Pons (tissue), 1 donor: ENCODE measurements around the gene C11orf54.
"Not testable (repeated sequence)": the region's sequence is repeated elsewhere in the genome, so short reads cannot be mapped to it uniquely, and the experiment has no call there.

Experiments
- DNase-seq: peaks from one replicate; pipeline ENCODE4 v3.0.0-alpha.2; 2016; ENCODE audit warnings: low spot score

C11orf54 gene

DNA sequence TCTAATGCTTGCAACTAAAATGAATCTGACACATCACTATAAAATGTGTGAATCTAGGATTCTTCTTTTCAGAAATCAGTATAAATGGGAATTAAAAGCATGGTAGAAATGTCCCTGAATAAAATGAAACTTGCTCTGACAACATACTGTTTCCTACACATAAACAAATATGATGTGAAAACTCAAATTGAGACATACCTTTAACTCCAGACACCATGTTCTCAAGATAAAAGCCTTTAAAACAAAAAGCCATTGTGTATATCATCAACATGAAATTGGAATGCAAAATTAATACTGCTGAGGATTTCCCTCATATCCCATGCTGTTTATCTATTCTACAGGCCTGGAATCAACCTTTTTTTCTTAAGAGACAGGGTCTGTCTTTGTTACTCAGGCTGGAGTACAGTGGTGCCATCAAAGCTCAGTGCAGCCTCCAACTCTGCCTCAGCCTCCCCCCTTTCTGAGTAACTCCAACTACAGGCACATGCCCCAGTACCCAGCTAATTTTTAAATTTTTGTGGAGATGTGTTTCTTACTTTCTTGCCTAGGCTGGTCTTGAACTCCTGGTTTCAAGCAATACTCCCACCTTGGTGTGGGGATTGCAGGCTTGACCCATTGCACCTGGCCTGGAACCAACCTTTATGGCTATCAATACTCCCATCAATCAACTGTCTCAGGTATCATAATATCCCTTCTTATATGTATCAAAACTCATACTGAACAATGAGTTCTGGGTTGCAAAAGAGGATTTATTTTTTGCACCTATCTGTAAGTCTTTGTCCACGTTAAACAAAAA is 6.8 kb upstream of the C11orf54 start:
- no peak for DNase-seq

DNA sequence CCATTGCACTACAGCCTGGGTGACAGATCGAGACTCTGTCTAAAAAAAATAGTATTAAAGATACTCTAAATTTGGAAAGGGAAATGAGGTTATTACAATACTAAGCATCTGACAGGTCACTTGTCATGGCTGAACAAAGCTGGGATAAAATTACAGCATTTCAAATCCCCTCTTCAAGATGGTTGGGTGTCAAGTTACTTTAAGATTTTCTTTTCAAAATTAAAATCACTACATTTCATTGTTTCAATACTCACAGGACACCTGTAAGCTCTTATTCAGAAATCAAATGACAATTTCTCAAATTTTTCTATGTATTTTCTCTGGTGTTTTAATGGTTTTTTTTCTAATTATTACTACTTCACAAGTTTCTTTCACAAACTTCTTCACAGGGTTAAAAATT is 5.8 kb upstream of the C11orf54 start:
- no peak for DNase-seq

DNA sequence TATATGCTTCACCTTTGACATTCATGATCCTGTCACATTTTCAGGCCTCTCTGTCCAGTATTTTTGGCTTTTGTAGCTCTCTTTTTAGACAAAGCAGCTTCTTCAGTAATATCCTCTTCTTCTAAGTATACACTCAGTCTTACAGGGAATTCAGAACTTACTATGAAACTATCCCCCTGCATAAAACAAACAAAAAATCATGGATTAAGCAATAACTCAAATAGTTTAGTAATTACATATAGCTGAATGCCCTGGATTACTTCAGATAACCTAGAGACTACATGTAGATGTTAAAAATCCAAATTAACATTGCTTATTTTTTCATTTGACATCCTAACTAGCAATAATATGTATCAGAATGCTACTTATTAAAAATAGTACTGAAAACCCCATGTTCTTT is 5.3 kb upstream of the C11orf54 start:
- DNase-seq = no peak

DNA sequence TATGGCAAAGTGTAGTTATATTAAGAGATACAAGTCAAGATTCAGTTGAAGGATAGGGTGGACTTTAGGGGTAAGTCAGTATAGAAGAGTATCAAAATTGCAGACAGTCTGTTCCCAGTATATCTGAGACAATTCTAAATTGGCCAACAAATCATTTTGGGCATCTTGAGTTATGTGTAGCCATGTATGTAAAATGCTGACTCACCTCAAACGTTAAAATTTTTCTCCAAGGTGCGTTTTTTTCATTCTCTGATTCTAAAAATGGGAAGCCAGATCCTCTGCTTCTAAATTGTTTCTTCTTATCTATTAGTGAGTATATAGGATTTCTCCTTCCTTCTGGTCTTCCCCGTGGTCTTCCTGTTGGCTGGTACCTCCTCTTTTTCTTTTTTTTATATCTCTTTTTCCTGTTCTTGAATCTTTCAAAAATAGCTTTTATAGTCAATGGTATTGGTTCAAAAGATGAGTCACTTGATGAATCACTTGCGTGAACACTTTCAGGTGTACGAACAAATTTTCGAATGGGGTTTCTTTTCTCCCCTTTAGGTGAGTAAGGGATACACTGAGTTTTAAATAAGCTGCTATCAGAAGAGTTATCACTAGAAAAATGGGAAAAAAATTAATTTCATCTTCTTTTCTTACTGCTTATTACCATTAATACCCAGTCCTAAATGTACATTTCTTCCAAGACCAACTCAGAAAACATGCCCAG is 3.4 kb upstream of the C11orf54 start:
- no peak for DNase-seq

DNA sequence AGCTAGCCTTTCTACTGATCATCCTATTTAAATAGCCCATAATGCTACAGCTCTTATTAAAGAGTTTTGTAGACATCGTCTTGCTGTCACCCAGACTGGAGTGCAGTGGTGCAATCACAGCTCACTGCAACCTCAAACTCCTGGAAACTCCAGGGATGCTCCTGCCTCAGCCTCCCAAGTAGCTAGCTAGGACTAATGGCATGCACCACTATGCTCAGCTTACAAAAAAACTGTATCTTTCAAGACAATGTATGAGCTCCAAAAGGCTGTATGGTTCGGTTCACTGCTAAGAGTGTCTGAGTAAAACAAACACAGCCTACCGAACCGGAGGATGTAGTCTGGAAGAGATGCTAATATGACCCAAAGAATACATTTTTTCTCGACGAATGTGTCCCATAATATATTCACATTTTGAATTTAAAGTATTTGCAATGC is 2.8 kb upstream of the C11orf54 start:
- DNase-seq = no peak

DNA sequence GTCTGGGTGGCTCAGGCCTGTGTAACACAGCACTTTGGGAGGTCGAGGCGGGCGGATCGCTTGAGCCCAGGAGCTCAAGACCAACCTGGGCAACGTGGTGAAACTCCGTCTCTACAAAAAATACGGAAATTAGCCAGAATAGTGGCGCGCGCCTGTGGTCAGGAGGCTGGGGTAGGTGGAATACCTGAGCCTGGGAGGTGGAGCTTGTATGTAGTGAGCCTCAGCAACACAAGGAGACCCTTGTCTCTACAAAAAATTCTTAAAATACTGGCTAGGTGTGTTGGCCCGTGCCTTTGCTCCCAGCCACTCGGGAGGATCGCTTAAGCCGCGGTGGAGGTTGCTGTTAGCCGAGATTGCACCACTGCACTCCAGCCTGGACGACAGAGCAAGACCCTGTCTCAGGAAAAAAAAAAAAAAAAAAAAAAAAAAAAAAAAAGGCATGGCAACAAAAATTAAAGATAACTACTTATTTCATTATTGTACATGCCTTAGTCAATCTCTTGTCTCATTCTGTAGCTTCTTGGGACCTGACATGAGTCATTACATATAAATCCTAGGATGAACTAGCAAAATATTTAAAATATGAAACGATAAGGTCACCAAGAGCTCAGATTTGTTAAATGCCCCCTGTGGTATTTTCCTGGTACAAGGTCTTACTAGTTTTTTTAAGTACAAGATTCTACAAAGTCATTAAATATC is 1.3 kb upstream of the C11orf54 start:
- DNase-seq = no peak

DNA sequence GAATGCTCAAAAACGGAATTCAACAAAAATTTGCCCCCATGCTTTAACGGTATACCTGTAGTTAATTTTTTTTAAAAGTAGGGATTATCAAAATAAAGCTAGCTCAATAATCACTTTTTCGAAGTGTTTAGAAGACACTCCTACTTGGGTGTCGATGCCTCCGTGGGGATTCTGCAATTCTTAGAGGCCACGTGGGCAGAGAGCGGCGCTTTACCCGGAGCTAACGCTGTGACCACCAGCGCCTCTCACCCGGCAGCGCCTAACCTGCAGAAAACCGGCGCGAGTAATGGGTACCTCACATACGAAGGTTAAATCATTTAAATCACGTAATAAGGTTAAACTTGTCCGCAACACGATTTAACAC is 760 bp upstream of the C11orf54 start:
- no peak for DNase-seq

DNA sequence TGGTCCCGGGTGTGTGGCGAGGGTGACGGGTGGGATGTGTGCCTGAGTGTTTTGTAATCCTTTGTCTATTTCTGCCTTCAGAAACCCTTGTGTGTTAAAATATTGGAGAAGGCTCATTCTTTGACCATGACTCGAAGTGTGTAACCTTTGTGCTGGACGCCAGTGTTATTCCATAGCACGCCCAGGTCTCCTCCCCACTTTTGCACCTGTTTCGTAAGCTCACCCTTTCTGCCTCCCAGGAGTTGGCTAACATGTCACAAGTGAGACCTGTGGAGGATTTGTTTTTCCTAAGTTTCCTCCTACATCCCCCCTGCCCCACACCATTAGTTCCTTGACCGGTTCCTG is 382 bp downstream of the C11orf54 start:
- no peak for DNase-seq

DNA sequence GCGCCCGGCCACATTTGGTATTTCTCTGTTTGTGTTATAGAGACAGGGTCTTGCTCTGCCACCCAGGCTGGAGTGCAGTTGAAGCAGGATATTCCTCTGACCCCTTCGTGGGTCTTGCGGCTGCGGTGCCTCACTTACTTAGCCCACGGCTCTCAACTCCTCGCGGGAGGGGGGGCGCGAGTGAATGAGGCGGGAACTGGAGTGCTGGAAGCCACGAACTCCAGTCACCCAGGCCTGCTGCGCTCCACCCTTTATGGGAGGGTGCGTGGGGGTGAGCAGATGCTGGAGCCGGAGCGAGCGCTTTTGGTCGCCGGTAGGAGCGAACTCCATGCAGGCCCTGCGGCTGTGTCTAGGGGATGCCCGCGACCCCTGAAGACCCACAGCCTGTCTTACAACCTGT is 1.8 kb downstream of the C11orf54 start:
- DNase-seq = no peak

DNA sequence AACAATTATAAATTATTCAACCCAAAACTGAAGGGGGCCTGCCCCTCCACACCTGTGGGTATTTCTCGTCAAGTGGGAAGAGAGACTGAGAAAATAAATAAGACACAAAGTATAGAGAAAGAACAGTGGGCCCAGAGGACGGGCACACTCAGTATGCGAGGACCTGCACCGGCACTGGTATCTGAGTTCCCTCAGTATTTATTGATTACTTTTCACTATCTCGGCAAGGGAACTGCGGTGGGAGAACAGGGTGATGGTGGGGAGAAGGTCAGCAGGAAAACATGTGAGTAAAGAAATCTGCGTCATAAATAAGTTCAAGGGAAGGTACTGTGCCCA is 3.2 kb downstream of the C11orf54 start:
- no peak for DNase-seq

DNA sequence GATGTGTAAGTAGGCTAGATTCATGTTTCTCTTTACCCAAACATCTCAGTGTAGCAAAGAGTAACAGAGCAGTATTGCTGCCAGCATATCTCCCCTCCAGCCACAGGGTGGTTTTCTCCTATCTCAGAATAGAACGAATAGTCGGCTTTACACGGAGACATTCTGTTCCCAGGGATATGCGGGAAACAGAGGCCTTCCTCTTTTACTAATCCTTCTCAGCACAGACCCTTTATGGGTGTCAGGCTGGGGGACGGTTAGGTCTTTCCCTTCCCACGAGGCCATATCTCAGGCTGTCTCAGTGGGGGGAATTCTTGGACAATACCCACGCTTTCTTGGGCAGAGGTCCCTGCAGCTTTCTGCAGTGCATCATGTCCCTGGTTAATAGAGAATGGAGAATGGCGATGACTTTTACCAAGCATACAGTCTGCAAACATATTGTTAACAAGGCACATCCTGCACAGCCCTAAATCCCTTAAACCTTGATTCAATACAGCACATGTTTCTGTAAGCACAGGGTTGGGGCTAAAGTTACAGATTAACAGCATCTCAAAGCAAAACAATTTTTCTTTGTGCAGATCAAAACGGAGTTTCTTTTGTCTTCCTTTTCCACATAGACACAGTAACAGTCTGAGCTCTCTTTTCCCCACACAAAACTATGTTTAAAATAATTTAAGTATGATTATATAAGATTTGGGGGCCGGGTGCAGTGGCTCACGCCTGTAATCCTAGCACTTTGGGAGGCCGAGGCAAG is 3.7 kb downstream of the C11orf54 start:
- DNase-seq = peak; percentile 25

DNA sequence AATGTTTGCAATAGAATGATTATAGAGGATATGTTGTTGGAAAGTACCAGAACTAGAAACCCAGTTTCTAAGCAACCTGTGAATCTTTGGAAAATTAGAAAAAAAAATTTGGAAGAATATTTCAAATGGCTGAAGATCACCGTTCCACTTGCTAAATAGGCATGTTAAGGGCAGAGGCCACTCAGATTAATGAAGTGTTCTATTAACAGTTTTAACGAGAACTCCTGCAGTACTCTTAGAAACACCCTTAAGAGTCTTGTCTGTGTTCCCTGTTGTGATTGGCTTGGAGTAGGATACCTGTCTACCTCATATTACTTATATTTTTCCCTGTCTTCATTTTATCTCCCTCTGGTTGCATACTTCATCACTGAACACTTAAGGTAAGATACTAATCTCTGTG is 4.6 kb downstream of the C11orf54 start:
- no peak for DNase-seq

DNA sequence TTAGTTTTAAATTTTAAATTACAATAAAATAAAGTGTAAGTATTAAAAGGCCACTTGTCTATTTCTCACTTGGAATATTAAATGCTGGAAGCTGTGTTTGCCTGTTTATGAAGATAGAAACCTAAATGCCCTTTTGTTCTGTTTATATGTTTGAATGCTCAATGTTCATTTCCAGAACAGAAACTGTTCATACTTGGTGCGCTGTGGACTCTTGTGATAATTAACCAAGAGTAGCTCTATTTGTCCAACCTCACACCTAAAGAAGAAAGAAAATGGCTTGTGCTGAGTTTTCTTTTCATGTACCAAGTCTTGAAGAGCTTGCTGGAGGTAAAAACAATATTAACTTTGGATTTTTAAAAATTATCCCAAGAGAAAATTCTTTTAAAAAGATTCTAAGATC is 5.7 kb downstream of the C11orf54 start:
- no peak for DNase-seq

DNA sequence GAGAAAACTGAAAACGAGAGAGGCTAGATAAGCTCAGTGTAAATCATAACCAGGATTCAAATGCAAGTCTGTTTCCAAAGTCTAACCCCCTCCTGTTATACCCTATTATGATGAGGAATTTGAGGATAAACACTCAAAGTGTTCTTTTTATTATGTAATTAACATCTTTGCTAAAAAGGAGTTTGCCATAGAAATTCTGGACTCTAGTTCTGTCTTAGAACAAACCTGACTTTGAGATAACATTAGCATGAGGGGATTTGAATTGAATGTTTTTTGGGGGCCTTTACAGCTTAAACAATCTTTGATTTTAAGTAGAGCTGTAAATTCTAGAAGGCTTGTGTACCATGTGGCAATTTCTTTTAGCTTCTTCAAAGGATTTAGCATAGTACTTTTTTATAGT is 9.5 kb downstream of the C11orf54 start:
- no peak for DNase-seq

DNA sequence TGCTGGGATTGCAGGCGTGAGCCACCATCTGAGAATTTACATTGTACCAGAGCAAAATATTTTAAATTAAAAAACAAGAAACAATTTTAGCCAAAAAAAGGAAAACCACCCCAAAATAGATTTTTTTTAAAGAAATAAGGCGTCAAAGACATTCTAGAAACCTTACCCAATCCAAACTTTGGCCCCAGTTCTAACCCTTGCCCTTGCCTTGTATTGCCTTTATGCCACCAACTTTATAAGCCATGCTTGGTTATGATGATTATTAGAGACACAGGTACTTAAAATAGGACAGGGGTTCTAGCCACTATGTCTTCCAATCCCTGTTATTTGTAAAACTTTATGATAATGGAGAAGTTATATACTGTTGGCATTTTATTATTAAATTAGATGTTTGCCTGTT is 11.8 kb downstream of the C11orf54 start:
- no peak for DNase-seq

DNA sequence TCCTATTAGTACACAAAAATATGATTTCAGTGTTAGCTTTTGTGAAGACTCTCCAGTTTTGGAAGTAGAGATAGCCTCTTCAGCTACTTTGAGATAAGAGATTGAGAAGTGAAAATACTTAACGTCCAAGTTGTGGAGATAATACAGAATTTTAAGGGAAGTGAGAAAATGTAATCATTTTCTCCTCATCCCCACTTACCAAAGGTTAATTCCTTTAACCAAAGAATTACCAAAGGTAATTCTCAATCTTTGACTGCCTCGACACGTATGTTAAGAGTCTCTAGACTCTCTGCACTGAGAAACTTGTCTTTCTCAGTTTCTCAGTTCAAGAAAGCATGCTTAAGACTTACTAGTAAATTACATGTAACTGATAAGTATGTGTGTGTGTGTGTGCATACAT is 15.3 kb downstream of the C11orf54 start:
- DNase-seq = no peak

DNA sequence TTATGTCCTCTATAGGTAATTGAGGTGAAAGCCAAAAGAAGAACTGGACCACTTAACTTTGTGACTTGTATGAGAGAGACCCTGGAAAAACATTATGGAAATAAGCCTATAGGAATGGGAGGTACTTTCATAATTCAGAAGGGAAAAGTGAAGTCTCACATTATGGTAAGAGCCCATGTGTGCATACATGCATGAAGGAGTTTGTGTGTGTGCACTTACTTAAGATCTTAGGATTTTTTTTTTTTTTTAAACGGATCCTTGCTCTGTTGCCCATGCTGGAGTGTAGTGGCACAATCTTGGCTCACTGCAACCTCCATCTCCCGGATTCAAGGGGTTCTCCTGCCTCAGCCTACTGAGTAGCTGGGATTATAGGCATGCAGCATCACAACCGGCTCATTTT is 15.8 kb downstream of the C11orf54 start:
- DNase-seq = no peak

DNA sequence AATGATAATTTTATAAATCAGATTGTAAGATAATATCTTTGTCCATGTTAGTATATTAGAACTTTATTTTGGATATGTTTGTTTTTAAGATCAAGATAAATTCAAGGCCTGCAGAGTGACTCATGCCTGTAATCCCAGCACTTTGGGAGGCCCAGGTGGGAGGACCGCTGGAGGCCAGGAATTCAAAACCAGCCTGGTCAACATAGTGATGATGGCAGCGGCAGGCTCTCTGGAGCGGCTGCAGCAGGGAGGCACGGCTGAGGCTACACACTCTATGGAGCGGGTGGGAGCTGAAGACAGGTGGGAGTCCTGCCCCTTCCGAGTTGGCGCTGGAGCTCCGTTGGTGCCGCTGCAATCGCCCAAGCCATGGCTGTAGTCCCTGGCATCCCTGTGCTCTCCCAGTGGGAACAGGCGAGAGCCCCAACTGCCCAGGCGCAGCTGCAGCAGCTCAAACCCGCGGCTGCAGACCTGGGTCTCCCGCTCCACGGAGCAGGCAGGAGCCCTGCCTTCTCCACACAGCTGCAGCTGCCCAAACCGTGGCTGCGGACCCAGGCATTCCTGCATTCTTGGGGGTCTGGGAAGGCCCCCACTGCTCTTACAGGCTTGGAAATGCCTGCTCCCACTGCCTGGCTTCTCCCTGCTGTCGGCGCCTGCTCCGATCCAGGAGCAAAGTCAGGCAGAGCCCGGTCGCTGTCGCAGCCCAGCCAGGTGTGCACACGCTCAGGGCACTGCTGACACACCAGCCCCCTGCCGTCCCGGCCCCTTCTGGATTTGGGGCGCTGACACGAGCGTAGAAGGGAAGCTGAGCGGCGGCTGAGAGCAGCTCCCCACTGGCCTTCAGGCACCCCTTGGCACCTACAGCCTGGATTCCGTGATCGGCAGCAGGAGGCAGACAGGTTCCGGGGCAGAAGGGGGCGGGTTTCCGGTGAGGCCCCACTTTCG is 16.7 kb downstream of the C11orf54 start:
- DNase-seq = no peak

DNA sequence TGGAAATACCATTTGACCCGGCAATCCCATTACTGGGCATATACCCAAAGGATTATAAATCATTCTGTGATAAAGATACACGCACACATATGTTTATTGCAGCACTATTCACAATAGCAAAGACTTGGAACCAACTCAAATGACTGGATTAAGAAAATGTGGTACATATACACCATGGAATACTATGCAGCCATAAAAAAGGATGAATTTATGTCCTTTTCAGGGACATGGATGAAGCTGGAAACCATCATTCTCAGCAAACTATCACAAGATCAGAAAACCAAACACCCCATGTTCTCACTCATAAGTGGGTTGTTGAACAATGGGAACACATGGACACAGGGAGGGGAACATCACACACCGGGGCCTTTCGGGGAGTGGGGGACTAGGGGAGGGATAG is 17.7 kb downstream of the C11orf54 start:
- not testable (repeated sequence) for DNase-seq

DNA sequence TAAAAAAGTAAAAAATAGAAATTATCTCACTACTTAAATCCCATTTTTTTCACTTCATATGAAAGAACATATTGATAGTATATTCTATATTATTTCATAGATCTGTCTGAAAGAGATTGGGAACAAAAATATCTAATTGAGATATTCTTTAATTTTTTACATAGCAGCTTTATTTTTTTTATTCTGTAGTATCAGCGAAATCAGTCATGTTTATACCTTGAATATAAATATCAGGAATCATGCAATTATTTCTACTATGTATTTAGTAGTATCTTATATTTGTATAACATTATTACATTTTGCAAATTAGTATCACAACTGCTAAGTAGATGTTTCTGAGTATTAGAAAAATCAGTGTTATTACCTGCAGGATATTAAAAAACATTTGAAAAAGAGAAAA is 20.4 kb downstream of the C11orf54 start:
- DNase-seq = no peak

DNA sequence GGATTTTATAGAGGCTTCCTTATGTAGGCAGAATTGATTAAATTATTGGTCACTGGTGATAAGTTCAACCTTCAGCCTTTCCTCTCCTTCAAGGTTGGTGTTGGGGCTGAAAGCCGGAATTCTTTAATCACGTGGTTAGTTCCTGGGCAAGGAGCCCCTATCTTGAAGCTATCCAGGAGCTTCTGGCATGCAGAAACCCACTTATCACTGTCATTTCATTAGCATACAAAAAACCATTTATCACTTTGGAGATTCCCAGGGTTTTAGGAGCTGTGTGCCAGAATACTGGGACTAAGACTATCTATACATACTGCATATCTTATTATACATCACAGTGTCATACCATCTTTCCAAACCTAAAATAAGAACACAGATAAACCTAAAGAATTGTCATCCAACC is 24.1 kb downstream of the C11orf54 start:
- no peak for DNase-seq

DNA sequence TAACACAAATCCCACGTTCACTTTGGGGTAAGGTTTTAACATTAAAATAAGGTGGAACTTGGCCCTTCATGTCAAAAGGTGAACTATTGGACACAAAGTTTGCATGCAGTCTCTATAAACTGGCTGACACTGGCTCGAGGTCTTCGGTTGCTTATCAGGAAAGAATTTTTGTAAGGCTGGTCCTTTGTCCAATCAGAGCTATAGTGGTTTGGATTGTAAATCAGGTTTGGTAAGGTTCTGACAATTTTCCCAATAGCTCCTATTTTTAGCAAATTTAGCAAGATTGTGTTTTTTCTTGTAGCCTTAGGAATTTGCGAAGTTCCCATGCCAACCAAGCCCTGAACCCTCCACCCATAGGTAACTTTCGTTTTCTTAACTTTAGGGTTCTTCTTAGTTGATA is 25.0 kb downstream of the C11orf54 start:
- no peak for DNase-seq
